ENCODE data around the gene TPO.
"Not testable (repeated sequence)": the region's sequence is repeated elsewhere in the genome, so short reads cannot be mapped to it uniquely, and the experiment has no call there.

Gene TPO

DNA sequence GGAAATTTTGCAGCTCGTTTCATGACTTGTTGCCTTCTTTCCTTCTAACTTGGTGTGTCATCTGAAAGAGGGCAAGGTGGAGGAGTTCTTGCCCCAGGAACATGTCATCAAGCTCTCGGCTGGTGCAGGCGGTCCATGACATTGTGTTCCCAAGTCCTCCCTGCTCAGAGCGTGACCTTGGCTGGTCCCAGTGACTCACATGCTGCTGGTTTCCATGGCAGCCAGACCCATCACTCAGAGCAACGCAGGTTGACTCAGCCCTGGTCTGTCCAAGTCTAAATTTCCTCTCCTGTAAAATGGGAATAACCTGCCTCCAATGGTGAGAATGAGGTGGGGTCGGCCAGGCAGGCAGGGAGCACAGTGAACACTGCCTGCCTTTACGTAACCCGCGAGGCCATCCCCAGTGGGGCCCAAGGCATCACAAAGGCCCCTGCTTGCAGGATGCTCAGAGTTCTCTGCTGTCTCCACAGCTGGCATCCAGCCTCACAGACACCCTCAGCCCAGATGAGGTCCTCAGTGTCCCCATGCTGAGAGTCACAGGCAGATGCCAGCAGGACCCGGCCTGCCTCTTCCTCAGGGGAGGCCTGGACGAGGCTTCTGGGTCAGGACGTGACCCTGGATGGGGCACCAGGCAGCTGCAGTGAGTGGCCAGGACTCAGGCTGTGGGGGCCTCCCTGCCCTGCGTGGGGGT is 143.7 kb downstream of the TPO start:
- DNase-seq (ENCODE audit: low read depth), result peak; percentile 28

- DNase-seq (ENCODE audit: low read depth), result no peak
Measured at GRCh38 chr2:1557467-1557820, 144.2 kb downstream of the TPO start.

- DNase-seq (ENCODE audit: low read depth), result no peak
Measured at GRCh38 chr2:1559589-1560175, 146.4 kb downstream of the TPO start.

- DNase-seq (ENCODE audit: low read depth), result no peak
Measured at GRCh38 chr2:1561259-1561658, 148.0 kb downstream of the TPO start.

GRCh38 chr2:1561811-1562421 is 148.7 kb downstream of the TPO start:
- no peak for DNase-seq (ENCODE audit: low read depth)

DNA sequence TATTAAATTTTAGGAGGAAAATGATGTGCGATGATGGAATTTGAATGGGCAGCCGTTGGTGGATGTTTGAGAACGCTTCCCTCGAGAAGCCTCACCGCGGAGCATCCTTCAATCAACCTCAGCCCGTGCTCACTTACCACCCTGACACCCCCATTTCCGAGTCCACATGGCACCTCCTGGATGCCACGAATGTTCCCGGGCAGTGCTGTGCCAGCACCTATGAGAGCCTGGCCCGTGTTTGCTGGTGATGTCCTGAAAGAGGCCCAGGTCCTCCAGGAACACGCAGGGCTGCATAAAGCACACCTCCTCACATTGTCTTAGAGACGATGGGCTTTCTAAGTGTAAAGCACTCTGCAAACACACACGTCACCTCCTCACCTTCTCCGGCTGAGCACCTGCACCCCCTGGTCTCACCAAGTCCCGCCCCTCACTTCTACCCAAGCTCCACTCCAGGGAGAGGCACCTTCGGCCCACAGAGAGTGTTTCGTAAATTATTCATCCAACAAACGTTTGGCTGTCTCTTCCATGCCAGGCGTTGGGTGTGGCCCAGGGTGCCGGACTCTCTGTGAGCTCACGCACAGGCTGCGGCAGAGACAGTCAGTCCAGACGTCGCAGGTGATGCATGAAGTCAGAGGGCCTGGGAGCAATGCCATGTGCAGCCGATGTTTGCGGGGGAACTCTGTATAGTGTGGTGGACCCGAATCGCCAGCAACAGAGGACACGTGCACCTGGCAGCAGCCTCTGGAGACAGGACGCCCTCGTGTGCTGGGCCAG is 150.0 kb downstream of the TPO start:
- DNase-seq (ENCODE audit: low read depth), result no peak

DNA sequence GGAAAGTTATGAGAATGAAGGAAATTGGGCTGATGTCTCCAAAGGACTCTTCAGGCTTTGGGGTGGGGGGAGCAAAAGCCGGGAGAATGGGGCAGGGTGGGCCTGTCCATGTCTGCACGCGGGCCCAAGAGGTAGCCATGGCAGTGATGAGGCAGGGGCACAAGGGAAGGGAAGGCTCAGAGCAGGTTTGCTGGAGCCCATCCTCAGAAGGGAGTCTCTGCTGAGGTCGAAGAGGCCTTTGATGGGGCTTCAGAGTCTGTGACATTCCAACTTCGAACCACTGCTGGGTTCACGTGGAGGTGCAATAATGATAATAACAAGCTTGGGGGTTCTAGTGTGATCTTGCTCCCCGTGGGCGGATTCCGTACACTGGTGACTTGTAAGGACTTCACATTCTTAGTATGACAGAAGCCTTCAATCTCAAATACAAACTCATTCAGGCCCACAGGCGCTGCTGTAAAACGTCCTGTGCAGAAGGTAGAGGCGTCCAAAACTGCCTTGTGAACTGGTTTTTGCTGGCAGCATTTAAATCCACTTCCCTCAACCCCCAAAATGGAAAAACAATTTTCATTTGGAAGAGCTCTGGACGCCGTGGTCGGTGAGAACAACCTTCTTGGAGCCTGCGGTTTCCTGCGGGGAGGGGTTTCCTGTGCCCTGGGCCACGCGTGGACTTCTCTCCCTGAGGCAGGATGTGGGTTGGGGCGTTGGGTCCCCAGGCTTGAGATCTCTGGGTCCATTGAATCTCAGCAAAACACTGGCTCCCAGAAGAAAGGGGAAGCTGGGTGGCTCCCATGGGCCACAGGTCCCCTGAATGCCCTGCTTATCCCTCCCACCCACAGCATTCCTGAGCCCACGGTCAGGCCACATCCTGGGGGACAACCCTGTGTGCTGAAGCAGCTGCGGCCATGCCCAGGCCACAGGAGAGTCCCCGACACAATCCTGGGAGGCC is 151.0 kb downstream of the TPO start:
- no peak for DNase-seq (ENCODE audit: low read depth)

GRCh38 chr2:1567556-1568344 is 154.5 kb downstream of the TPO start:
- no peak for DNase-seq (ENCODE audit: low read depth)

GRCh38 chr2:1568345-1568668 is 155.0 kb downstream of the TPO start:
- DNase-seq (ENCODE audit: low read depth), result not testable (repeated sequence)

DNA sequence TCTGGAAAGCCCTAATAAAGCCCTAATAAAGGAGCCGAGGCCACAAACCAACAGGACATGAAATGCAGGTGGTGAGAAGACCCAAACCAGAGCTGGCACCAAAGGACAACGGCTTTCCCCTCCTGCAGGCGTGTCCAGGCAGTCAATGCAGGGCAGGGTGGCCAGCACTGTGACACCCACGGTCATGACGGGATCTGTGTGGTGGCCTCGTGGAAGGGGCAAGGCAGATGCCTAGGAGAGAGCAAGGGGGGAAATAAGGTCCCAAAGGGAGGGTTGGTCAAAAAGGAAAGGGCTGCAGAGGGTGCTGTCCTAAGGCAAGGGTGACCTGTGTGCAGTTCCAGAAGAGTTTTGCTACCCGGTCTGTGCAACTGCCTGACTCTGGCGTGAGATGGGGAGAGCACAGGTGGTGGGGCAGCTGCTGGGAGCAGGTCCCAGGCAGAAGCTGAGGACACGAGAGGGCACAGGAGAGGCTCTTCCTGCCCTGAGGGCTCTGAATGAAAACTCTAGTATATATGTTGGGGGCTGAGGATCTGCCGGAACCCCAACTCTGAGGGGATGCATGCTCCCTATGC is 156.7 kb downstream of the TPO start:
- DNase-seq (ENCODE audit: low read depth), result no peak

DNA sequence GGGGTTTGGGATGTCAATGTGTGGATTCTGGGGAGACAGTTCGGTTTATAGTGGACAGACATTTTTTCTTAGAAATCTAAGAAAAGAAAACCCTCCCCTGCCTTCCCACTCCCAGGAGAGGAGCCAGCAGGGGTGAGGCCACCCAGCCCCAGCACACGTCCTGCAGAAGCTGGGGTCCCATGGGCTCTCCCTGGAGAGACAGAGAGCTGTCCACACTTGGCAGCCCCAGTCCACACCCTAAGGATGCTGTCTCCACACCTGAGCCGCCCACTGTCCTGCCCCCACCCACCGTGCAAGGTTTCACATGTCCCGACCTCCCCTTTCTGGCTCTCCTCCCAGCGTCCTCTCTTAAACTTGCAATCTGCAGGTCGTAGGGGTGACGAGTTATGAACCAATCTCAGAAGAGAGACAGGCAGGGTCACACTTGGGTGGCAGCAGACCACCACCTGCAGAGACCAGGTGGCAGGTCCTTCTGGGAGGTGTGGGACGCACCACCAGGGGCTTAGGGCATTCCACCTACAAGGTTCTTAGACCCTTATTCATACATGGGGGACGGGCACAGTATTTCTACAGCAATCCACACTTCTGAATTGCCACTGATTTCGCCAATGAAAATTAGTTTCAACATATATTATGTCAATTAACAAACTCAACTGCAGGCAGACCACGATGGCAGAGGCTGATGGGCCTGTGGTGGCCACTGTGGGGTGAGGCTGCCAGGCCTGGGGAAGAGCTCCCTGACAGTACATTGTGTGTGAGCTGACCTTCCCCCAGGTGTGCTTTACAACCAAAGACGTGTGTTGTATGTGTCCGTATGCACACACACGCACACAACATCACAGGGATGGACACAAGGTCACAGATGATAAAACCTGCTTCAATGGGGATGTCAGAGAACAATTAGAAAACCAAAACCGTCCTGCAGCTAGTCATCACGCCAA is 158.5 kb downstream of the TPO start:
- no peak for DNase-seq (ENCODE audit: low read depth)

- no peak for DNase-seq (ENCODE audit: low read depth)
Measured at GRCh38 chr2:1572638-1573037, 159.4 kb downstream of the TPO start.

GRCh38 chr2:1577846-1578245 is 164.6 kb downstream of the TPO start:
- DNase-seq (ENCODE audit: low read depth), result no peak

GRCh38 chr2:1581257-1581964 is 168.1 kb downstream of the TPO start:
- DNase-seq (ENCODE audit: low read depth), result not testable (repeated sequence)

GRCh38 chr2:1581965-1582625 is 168.8 kb downstream of the TPO start:
- no peak for DNase-seq (ENCODE audit: low read depth)

- no peak for DNase-seq (ENCODE audit: low read depth)
Measured at GRCh38 chr2:1582891-1583341, 169.7 kb downstream of the TPO start.

GRCh38 chr2:1584051-1584531 is 170.8 kb downstream of the TPO start:
- no peak for DNase-seq (ENCODE audit: low read depth)
